DOHH2 (cell line): ENCODE measurements around the gene LSM5.

ENCODE experiments used
- H3F3A ChIP-seq: fragments of 200-600 bp; sonication (generic), shearing (Covaris generic); 2 replicates; pipeline ENCODE4 v1.6.0; 2016; ENCODE audit warnings: antibody characterized with exemption, mild to moderate bottlenecking; ENCODE audit not compliant: control insufficient read depth, insufficient read depth
- H3K27ac ChIP-seq: fragments of 200-600 bp; sonication (generic); 2 replicates; pipeline ENCODE4 v1.5.1; 2014; ENCODE audit warnings: low read depth, mild to moderate bottlenecking, low read length, moderate library complexity
- H3K27me3 ChIP-seq: fragments of 200-600 bp; sonication (generic); 2 replicates; pipeline ENCODE4 v1.6.1; 2014; ENCODE audit warnings: mild to moderate bottlenecking, low read length, mixed read lengths; ENCODE audit not compliant: control insufficient read depth
- H3K36me3 ChIP-seq: fragments of 200-600 bp; sonication (generic); 2 replicates; pipeline ENCODE4 v1.6.1; 2014; ENCODE audit warnings: mild to moderate bottlenecking, low read length, moderate library complexity, mixed read lengths; ENCODE audit not compliant: control insufficient read depth
- H3K4me1 ChIP-seq: fragments of 200-600 bp; sonication (generic); 2 replicates; pipeline ENCODE4 v1.6.1; 2014; ENCODE audit warnings: mild to moderate bottlenecking, low read length, mixed read lengths; ENCODE audit not compliant: control insufficient read depth
- H3K4me2 ChIP-seq: fragments of 200-600 bp; sonication (generic); 2 replicates; pipeline ENCODE4 v1.6.0; 2014; ENCODE audit warnings: mild to moderate bottlenecking, low read length, moderate library complexity
- H3K4me3 ChIP-seq: fragments of 200-600 bp; sonication (generic); 2 replicates; pipeline ENCODE4 v1.5.1; 2014; ENCODE audit warnings: mild to moderate bottlenecking, low read length, mixed read lengths
- H3K79me2 ChIP-seq: fragments of 200-600 bp; sonication (generic); 2 replicates; pipeline ENCODE4 v1.6.1; 2014; ENCODE audit warnings: mild to moderate bottlenecking, low read length, mixed read lengths; ENCODE audit not compliant: control insufficient read depth
- H3K9me2 ChIP-seq: fragments of 200-600 bp; sonication (generic); replicated peaks from 2 replicates; pipeline ENCODE4 v1.6.1; 2014; ENCODE audit warnings: mild to moderate bottlenecking, low read length, mixed read lengths; ENCODE audit not compliant: control insufficient read depth
- H3K9me3 ChIP-seq: fragments of 200-600 bp; sonication (generic); 2 replicates; pipeline ENCODE4 v1.6.1; 2014; ENCODE audit warnings: antibody characterized with exemption, low read length, mixed read lengths; ENCODE audit not compliant: control insufficient read depth, insufficient read depth
- H4K20me1 ChIP-seq: fragments of 200-600 bp; sonication (generic); 2 replicates; pipeline ENCODE4 v1.6.0; 2014; ENCODE audit warnings: low read depth, mild to moderate bottlenecking, antibody characterized with exemption, low read length, moderate library complexity; ENCODE audit not compliant: control insufficient read depth, insufficient read depth
- EZH2phosphoT487 ChIP-seq: fragments of 200-600 bp; sonication (generic); IDR thresholded peaks from 2 replicates; pipeline ENCODE4 v1.6.1; 2017; ENCODE audit warnings: borderline replicate concordance, mild to moderate bottlenecking, antibody characterized with exemption, low read length, moderate library complexity, mixed read lengths
- TF ChIP-seq, protein P1 (sequence below): fragments of 200-600 bp; sonication (generic); IDR thresholded peaks from one replicate; pipeline ENCODE4 v1.5.1; 2014; ENCODE audit warnings: antibody characterized with exemption, mild to moderate bottlenecking, low read depth, low read length; ENCODE audit not compliant: poor library complexity, severe bottlenecking

The LSM5 gene

DNA sequence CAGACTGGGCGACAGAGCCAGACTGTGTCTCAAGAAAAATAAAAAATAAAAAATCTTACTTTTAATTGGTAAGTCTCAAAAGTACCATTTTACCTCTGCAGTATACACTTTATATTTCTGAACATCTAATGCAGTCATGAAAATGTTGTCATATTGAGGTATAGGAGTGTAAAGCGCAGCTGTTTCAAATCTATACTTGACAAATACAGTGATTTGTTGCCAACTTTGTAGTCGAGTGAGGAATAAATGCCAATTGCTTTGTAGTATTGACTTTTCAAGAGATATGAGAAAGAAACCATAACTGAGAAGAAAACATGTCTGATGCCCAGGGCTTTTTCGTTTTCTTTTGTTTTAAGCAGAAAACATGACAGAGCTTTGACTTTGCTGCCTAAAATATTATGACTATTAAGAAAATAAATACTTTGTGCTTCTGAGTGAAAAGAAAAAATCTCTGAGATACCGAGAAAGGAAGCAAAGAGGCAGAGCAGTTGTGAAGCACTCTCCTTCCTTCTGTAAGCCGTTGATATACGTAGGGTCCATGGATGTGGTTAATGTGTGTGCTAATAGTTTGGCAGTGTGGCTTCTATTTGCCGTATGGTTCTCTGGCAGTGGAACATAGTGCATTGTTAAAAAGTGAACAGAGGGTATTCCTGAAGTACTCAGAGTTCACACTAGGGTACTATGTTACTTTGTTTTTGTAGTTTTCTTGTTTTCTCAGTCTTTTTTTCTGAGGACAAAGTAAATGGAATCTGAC, 43.3 kb upstream of the LSM5 start:
- no peak overlapping the region for H3K4me3 ChIP-seq
- H3K27ac ChIP-seq = no peak overlapping the region
- H3K4me2 ChIP-seq = no peak overlapping the region
- H3F3A ChIP-seq = no peaks in the 10 kb centered on the region
- no peaks in the 10 kb centered on the region for H3K9me3 ChIP-seq
- no peaks in the 10 kb centered on the region for H3K9me2 ChIP-seq
- TF ChIP-seq, protein P1, sequence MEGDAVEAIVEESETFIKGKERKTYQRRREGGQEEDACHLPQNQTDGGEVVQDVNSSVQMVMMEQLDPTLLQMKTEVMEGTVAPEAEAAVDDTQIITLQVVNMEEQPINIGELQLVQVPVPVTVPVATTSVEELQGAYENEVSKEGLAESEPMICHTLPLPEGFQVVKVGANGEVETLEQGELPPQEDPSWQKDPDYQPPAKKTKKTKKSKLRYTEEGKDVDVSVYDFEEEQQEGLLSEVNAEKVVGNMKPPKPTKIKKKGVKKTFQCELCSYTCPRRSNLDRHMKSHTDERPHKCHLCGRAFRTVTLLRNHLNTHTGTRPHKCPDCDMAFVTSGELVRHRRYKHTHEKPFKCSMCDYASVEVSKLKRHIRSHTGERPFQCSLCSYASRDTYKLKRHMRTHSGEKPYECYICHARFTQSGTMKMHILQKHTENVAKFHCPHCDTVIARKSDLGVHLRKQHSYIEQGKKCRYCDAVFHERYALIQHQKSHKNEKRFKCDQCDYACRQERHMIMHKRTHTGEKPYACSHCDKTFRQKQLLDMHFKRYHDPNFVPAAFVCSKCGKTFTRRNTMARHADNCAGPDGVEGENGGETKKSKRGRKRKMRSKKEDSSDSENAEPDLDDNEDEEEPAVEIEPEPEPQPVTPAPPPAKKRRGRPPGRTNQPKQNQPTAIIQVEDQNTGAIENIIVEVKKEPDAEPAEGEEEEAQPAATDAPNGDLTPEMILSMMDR = no peak
- TF ChIP-seq EZH2phosphoT487 = no peak
- peaks cover 34% of the 10 kb centered on the region for H3K79me2 ChIP-seq
- peaks cover 12% of the 10 kb centered on the region for H3K36me3 ChIP-seq
- peaks cover 5% of the 10 kb centered on the region; the same call in 1 of the 2 replicates for H4K20me1 ChIP-seq
- no peaks in the 10 kb centered on the region for H3K27me3 ChIP-seq
- H3K4me1 ChIP-seq = no peaks in the 10 kb centered on the region

DNA sequence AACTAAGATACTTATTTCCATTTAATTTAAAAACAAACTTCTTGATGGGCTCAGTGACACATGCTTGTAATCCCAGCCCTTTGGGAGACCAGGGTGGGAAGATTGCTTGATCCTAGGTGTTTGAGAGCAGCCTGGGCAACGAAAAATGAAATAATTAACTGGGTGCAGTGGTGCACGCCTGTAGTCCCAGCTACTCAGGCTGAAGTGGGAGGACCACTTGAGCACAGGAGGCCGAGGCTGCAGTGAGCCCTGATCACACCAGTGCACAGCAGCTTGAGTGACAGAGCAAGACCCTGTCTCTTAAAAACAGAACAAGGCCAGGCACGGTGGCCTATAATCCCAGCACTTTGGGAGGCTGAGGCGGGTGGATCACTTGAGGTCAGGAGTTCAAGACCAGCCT, 42.5 kb upstream of the LSM5 start:
- no peak overlapping the region for H3K4me2 ChIP-seq
- H3K36me3 ChIP-seq = peaks cover 12% of the 10 kb centered on the region
- H3F3A ChIP-seq = no peaks in the 10 kb centered on the region
- no peak overlapping the region for H3K27ac ChIP-seq
- no peaks in the 10 kb centered on the region for H3K27me3 ChIP-seq
- no peaks in the 10 kb centered on the region for H3K9me2 ChIP-seq
- H3K9me3 ChIP-seq = no peaks in the 10 kb centered on the region
- H3K79me2 ChIP-seq = peaks cover 34% of the 10 kb centered on the region
- no peaks in the 10 kb centered on the region for H3K4me1 ChIP-seq
- no peak overlapping the region for H3K4me3 ChIP-seq
- TF ChIP-seq, protein P1 = no peak
- no peak for TF ChIP-seq EZH2phosphoT487
- peaks cover 5% of the 10 kb centered on the region; the same call in 1 of the 2 replicates for H4K20me1 ChIP-seq

DNA sequence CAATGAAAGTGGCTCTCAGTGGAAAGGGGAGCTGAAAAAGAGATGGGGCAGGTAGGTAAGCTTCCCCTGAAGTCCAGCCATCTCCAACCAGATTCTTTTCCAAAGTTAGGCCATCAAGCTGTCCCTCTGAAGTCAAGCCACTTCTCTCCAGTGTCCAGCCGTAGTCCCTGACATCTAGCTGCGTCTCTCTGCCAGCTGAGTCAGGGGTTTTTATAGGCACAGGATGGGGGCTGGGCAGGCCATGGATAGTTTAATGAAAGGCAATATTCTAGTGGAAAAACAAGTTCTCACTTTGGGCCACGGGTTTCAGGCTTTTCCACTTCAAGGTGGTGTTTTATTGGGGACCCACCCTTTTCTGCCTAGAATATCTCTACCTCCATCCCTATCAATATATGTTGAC, 41.9 kb upstream of the LSM5 start:
- Histone ChIP-seq H3K27me3 (no peaks in the 10 kb centered on the region), H4K20me1 (peaks cover 5% of the 10 kb centered on the region; the same call in 1 of the 2 replicates)

More for the DNA sequence above, 41.9 kb upstream of the LSM5 start:
- no peak for TF ChIP-seq EZH2phosphoT487
- TF ChIP-seq, protein P1 = no peak
- no peak overlapping the region for H3K4me2 ChIP-seq
- H3K4me3 ChIP-seq = no peak overlapping the region
- no peaks in the 10 kb centered on the region for H3K9me2 ChIP-seq
- H3F3A ChIP-seq = no peaks in the 10 kb centered on the region
- H3K4me1 ChIP-seq = no peaks in the 10 kb centered on the region
- peaks cover 40% of the 10 kb centered on the region for H3K79me2 ChIP-seq
- H3K36me3 ChIP-seq = peaks cover 14% of the 10 kb centered on the region
- H3K27ac ChIP-seq = no peak overlapping the region
- no peaks in the 10 kb centered on the region for H3K9me3 ChIP-seq
